ENCODE results near the gene EMC6. TPM values are rescaled to one million over a fixed set of nuclear protein-coding genes. Genes with fewer than 3 reads are reported as not detected.
"Not testable (repeated sequence)": the region's sequence is repeated elsewhere in the genome, so short reads cannot be mapped to it uniquely, and the experiment has no call there.

The EMC6 gene
- total and polyA plus RNA-seq, 12 donors, result 46.0 to 203 (median 54.6) TPM

DNA sequence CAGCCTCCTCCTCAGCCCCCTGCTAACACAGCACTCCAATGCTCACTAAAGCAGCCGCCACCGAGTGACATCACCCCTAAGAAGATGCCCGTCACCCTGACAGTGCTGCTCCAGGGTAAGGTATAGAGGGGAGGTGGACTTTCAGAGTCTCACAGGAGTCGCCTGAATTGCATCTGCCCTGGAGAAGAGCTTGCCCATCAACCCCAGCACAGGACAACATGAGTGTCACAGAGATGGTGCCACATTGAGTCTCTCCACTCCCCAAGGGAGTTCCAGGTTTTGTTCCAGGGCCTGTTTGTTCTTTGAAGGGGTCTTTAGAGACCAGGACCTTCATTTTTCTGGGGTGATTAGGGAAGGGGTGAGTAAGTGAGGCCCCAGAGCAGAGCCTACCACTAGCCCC lies 29.5 kb downstream of the EMC6 start:
- DNase-seq, result no peak
- Histone ChIP-seq H3K4me1 (peaks cover 0 to 26% (median 18%) of the 10 kb centered on the region in 9 donors), H3K4me3 (no peak overlapping the region), H3K9me3 (peaks cover 0 to 10% (median 0%) of the 10 kb centered on the region in 11 donors), H3K27me3 (peaks cover 0 to 39% (median 24%) of the 10 kb centered on the region in 7 donors), H3K36me3 (no peaks in the 10 kb centered on the region), H3K27ac (no peak overlapping the region)
- TF ChIP-seq, protein P1, sequence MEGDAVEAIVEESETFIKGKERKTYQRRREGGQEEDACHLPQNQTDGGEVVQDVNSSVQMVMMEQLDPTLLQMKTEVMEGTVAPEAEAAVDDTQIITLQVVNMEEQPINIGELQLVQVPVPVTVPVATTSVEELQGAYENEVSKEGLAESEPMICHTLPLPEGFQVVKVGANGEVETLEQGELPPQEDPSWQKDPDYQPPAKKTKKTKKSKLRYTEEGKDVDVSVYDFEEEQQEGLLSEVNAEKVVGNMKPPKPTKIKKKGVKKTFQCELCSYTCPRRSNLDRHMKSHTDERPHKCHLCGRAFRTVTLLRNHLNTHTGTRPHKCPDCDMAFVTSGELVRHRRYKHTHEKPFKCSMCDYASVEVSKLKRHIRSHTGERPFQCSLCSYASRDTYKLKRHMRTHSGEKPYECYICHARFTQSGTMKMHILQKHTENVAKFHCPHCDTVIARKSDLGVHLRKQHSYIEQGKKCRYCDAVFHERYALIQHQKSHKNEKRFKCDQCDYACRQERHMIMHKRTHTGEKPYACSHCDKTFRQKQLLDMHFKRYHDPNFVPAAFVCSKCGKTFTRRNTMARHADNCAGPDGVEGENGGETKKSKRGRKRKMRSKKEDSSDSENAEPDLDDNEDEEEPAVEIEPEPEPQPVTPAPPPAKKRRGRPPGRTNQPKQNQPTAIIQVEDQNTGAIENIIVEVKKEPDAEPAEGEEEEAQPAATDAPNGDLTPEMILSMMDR (IDR thresholded peaks at IDR 0.05), result no peak
- intact Hi-C loops (cut with DNase I), result no loop called here
- no peak for ATAC-seq
- WGBS, 2 donors, result 81 to 88% methylated on average over 4 of the region's 4 CpGs

DNA sequence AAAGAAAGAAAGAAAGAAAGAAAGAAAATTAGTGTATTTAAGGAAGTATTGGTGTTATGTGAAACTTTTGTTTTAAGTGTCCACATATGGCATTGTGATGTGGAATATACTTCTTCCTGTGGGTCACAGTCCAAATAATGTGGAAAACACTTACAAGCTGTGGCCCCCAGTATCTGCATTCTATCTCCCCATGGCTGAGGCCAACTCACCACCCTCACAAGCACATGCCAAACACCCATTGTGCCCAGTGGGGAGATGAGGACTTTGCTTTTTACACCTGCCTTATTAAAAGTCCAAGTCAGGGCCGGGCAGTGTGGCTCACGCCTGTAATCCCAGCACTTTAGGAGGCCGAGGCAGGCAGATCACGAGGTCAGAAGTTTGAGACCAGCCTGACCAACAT lies 31.3 kb downstream of the EMC6 start:
- no peak for DNase-seq
- WGBS, 2 donors, result 88 to 91% methylated on average over 4 of the region's 4 CpGs

DNA sequence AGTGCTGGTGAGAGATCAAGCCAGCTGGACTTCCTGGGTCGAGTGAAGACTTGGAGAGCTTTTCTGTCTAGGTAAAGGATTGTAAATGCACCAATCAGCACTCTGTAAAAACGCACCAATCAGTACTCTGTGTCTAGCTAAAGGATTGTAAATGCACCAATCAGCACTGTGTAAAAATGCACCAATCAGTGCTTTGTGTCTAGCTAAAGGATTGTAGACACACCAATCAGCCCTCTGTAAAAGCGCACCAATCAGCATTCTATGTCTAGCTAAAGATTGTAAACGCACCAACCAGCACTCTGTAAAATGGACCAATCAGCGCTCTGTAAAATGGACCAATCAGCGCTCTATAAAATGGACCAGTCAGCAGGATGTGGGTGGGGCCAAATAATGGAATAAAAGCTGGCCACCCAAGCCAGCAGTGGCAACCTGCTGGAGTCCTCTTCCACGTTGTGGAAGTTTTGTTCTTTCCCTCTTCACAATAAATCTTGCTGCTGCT lies 33.5 kb downstream of the EMC6 start:
- H3K27me3 ChIP-seq; H3K27ac ChIP-seq; H3K4me1 ChIP-seq; H3K9me3 ChIP-seq; H3K4me3 ChIP-seq; intact Hi-C loops (cut with DNase I); ATAC-seq; DNase-seq; H3K36me3 ChIP-seq: not testable (repeated sequence)
- 86 to 95% methylated on average over 7 of the region's 7 CpGs for WGBS, 2 donors

More for the DNA sequence above, 31.3 kb downstream of the EMC6 start:
- no peak overlapping the region for H3K27ac ChIP-seq
- H3K9me3 ChIP-seq, result peaks cover 0 to 10% (median 0%) of the 10 kb centered on the region in 11 donors
- H3K4me3 ChIP-seq, result no peak overlapping the region
- H3K4me1 ChIP-seq, result peaks cover 0 to 20% (median 14%) of the 10 kb centered on the region in 9 donors
- intact Hi-C loops (cut with DNase I), result no loop called here
- ATAC-seq, result no peak
- no peaks in the 10 kb centered on the region for H3K36me3 ChIP-seq
- H3K27me3 ChIP-seq, result peaks cover 0 to 28% (median 19%) of the 10 kb centered on the region in 7 donors
- TF ChIP-seq, protein P1 (IDR thresholded peaks at IDR 0.05), result no peak

DNA sequence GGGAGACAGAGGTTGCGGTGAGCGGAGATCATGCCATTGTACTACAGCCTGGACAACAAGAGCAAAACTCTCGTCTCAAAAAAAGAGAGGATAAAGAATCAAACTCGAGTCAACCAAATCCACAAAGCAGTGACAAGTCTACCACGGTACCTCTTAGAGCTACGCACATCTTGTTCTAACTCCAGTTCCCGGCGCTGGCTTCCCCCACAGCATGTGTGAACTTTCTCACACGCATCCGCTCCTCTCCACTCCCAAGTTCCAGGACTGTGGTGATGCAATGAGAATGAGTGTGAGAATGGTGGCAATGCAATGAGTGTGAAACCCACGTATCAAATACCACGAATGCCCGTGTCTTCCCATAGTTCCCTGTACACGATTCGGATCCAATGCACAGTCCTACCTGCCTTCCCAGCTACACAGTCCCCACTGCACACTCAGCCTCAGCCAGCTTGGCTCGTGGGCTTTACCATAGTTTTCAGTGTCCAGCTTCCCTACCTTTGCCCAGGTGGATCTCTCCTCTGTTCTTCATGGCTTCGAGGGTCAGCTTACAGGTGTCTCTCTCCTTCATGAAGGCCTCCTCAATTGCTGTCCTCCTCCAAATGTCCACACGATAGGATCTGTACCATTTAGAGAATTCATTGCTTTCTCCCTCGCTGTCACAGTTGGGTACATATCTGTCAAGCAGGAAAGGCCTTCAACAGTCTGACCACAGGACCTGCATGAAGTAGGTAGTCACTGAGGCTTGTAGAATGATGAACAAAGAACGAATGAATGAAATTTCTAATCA lies 36.5 kb downstream of the EMC6 start:
- ATAC-seq (no peak), DNase-seq (no peak)
- intact Hi-C loops (cut with DNase I), result no loop called here
- H3K4me1 ChIP-seq, result peaks cover 0 to 6% (median 0%) of the 10 kb centered on the region in 9 donors
- 83 to 89% methylated on average over 20 of the region's 20 CpGs for WGBS, 2 donors
- TF ChIP-seq, protein P1 (IDR thresholded peaks at IDR 0.05), result no peak
- H3K9me3 ChIP-seq, result no peaks in the 10 kb centered on the region
- H3K27me3 ChIP-seq, result no peaks in the 10 kb centered on the region
- no peak overlapping the region for H3K27ac ChIP-seq
- H3K36me3 ChIP-seq, result no peaks in the 10 kb centered on the region
- H3K4me3 ChIP-seq, result no peak overlapping the region

DNA sequence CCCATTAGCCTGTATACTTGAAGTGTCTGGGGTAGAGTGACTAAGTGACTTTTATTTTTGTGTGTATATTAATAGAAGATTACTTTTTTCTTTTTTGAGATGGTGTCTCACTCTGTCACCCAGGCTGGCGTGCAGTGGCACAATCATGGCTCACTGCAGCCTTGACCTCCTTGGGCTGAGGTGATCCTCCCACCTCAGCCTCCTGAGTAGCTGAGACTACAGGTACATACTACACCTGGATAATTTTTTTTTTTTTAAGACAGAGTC lies 37.0 kb downstream of the EMC6 start:
- 91 to 100% methylated on average over 1 of the region's 1 CpG for whole genome bisulfite sequencing, 2 donors
- ATAC-seq, result not testable (repeated sequence)

More for the DNA sequence above, 37.0 kb downstream of the EMC6 start:
- H3K4me1 ChIP-seq; H3K4me3 ChIP-seq; H3K27me3 ChIP-seq; H3K27ac ChIP-seq; H3K36me3 ChIP-seq; H3K9me3 ChIP-seq; intact Hi-C loops (cut with DNase I); DNase-seq: not testable (repeated sequence)

Data from heart right ventricle (tissue), 16 donors.